ENCODE results near the gene PODNL1.
"Not testable (repeated sequence)": the region's sequence is repeated elsewhere in the genome, so short reads cannot be mapped to it uniquely, and the experiment has no call there.

Gene PODNL1

GRCh38 chr19:13973479-13973878, 35.3 kb upstream of the PODNL1 start:
- not testable (repeated sequence) for DNase-seq

GRCh38 chr19:13972368-13973155, 34.3 kb upstream of the PODNL1 start:
- DNase-seq, result no peak

- not testable (repeated sequence) for DNase-seq
These were observed 33.7 kb upstream of the PODNL1 start for GRCh38 chr19:13971868-13972267.

- no peak for DNase-seq
These were observed 31.7 kb upstream of the PODNL1 start for GRCh38 chr19:13969897-13970296.

- DNase-seq, result no peak
These were observed 30.8 kb upstream of the PODNL1 start for GRCh38 chr19:13968999-13969398.

- DNase-seq, result no peak
These were observed 30.2 kb upstream of the PODNL1 start for GRCh38 chr19:13968383-13968935.

GRCh38 chr19:13967206-13967605, 29.0 kb upstream of the PODNL1 start:
- DNase-seq, result not testable (repeated sequence)

GRCh38 chr19:13966684-13967128, 28.5 kb upstream of the PODNL1 start:
- DNase-seq, result no peak

GRCh38 chr19:13965926-13966683, 27.9 kb upstream of the PODNL1 start:
- no peak for DNase-seq

- no peak for DNase-seq
These were observed 27.2 kb upstream of the PODNL1 start for GRCh38 chr19:13965377-13965896.

GRCh38 chr19:13964776-13965175, 26.6 kb upstream of the PODNL1 start:
- DNase-seq, result no peak

- DNase-seq, result no peak
These were observed 25.4 kb upstream of the PODNL1 start for GRCh38 chr19:13963603-13964105.

- no peak for DNase-seq
These were observed 24.7 kb upstream of the PODNL1 start for GRCh38 chr19:13962699-13963602.

- DNase-seq, result no peak
These were observed 23.8 kb upstream of the PODNL1 start for GRCh38 chr19:13961826-13962698.

- DNase-seq, result no peak
These were observed 22.9 kb upstream of the PODNL1 start for GRCh38 chr19:13960863-13961784.

- DNase-seq, result no peak
These were observed 22.0 kb upstream of the PODNL1 start for GRCh38 chr19:13959962-13960862.

- DNase-seq, result no peak
These were observed 21.1 kb upstream of the PODNL1 start for GRCh38 chr19:13959141-13959961.

GRCh38 chr19:13958043-13958442, 19.8 kb upstream of the PODNL1 start:
- no peak for DNase-seq
